NCI-H1105 treated with DMSO at 0.1 percent for 48 hours (cell line): ENCODE measurements around the gene COLEC12.

Experiments used
- DNase-seq: peaks from one replicate; lab custom pipeline; 2025; lab: John Stamatoyannopoulos, UW

Gene COLEC12

GRCh38 chr18:286515-287310, 213.8 kb downstream of the COLEC12 start:
- DNase-seq, result no peak

GRCh38 chr18:285817-286216, 214.7 kb downstream of the COLEC12 start:
- no peak for DNase-seq

DNA sequence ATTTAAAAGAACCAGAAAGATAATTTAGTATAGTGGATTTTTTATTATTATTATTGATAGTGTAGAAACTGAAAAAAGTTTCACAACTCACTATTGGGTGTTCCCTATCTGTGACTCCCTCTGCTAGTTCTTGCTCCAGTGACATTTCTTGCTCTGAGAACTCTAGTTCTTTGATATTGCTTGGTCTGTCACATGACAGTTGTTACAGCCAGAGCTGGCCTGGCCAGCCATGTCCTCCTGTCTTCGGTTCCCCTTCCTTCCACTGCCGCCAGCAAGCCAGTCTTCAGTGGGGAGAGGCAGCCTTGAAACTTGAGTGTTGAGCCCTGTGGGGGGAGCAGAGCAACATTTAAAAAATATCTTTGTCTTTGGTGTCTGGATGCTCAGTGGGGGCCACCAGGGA, 225.0 kb downstream of the COLEC12 start:
- no peak for DNase-seq

DNA sequence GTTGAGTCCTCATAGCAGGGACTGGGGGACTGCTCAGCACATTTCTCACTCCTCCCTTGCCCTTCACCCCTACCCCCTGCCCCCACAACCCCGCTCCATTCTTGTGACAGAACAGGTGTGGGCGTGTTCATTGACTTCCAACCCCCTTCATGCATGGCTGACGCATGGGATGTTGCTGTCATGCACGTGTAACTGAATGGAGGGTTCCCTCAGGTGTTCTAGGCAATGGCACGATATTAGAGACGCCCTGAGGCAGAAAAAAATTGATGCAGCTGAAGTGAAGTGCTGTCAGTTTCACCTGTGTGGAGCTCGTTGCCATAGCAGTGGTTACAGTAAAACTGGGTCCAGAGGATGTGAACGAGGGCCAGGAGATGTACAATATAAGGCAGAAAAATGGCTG, 226.2 kb downstream of the COLEC12 start:
- no peak for DNase-seq

DNA sequence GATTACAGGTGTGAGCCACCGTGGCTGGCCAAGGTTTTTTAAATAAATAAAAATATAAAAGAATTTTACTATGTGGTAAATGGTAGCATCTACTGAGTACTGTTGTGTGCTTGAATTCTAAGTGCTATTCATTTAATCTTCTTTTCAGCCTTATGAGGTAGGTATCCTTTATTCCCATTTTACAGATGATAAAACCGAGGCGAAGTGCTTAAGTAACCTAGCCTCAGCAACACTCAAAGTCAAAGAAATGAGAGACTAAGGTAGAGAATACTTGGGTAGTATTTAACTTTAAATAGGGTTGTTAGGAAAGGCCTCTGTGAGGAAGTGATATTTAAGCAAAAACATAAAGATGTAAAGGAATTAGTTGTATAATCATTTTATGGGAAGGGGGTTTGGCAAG, 227.0 kb downstream of the COLEC12 start:
- DNase-seq, result no peak

GRCh38 chr18:272650-273049, 227.9 kb downstream of the COLEC12 start:
- DNase-seq, result no peak

GRCh38 chr18:269480-270095, 230.9 kb downstream of the COLEC12 start:
- DNase-seq, result no peak

DNA sequence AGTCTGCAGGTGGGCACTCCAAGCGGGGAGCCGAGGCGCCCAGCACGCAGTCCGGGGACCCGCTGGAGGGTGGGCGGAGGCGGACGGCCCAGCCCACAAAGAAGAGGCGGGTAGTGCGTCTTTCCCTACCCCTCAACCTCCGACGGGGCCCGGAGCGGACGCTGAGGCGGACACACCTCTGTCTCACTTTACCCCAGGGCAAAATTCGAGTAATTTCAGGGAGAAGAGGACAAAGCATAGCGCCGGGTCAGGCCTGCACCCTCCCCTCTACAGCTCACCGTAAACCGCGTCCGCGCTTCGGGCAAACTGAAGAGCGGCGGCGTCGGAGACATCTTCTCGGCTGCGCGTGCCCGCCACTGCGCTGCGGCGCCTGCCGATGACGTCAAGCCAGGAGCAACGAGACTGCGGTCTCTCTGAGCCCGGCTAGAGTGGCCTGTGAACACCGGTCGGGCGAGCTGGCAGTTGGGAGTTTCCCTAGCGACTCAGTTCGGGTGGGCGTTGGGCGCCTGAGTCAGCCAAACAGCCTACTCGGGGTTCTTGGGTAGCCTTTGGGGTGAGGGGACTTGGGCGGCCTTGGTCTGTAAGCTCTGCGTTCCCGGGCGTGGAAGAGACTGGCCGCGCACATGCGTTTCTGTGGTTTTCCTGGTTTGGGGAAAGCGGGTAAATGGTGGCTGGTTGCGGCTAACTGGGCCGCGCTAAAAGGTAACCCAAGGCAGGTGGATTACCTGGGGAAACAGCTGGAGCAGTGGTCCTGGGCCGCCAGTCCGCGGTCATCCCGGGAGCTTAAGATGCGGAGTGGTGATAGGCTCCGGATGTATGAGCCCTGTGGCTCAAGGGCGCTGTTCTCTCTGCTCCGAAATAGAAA, 232.6 kb downstream of the COLEC12 start, which contains the start of gene THOC1:
Gene THOC1 (minus strand): TSS at position 360 of the 865 bp plus-strand sequence. CDS start 28 bp downstream, at position 332.
- DNase-seq, result peak; percentile 73

GRCh38 chr18:267380-267687, 233.2 kb downstream of the COLEC12 start:
- DNase-seq, result peak; percentile 55
